ENCODE results near the gene BROX.
"Not testable (repeated sequence)": the region's sequence is repeated elsewhere in the genome, so short reads cannot be mapped to it uniquely, and the experiment has no call there.

Gene BROX

GRCh38 chr1:222749927-222750326, 37.6 kb downstream of the BROX start:
- Mint-ChIP-seq H3K27me3 (peaks cover 3% of the 10 kb centered on the region), H3K27ac (no peak overlapping the region), H3K36me3 (ENCODE audit: low read depth) (no peaks in the 10 kb centered on the region), H3K9me3 (no peaks in the 10 kb centered on the region), H3K4me3 (no peak overlapping the region), H3K4me1 (ENCODE audit: low read depth) (no peaks in the 10 kb centered on the region)
- DNase-seq, result no peak

GRCh38 chr1:222750651-222751050, 38.3 kb downstream of the BROX start:
- no peak overlapping the region for H3K4me3 Mint-ChIP-seq
- H3K9me3 Mint-ChIP-seq, result no peaks in the 10 kb centered on the region
- no peaks in the 10 kb centered on the region for H3K4me1 Mint-ChIP-seq (ENCODE audit: low read depth)
- DNase-seq, result no peak
- H3K27me3 Mint-ChIP-seq, result peaks cover 6% of the 10 kb centered on the region
- no peaks in the 10 kb centered on the region for H3K36me3 Mint-ChIP-seq (ENCODE audit: low read depth)
- H3K27ac Mint-ChIP-seq, result no peak overlapping the region

GRCh38 chr1:222751255-222751654, 38.9 kb downstream of the BROX start:
- Mint-ChIP-seq H3K27ac (no peak overlapping the region), H3K4me3 (no peak overlapping the region), H3K36me3 (ENCODE audit: low read depth) (no peaks in the 10 kb centered on the region), H3K4me1 (ENCODE audit: low read depth) (no peaks in the 10 kb centered on the region), H3K9me3 (no peaks in the 10 kb centered on the region), H3K27me3 (peaks cover 6% of the 10 kb centered on the region)
- no peak for DNase-seq

GRCh38 chr1:222754366-222755139, 42.2 kb downstream of the BROX start:
- Mint-ChIP-seq H3K36me3 (ENCODE audit: low read depth) (no peaks in the 10 kb centered on the region), H3K9me3 (no peaks in the 10 kb centered on the region), H3K4me1 (ENCODE audit: low read depth) (no peaks in the 10 kb centered on the region), H3K27me3 (peaks cover 12% of the 10 kb centered on the region), H3K4me3 (no peak overlapping the region), H3K27ac (no peak overlapping the region)
- no peak for DNase-seq

GRCh38 chr1:222757646-222758268, 45.4 kb downstream of the BROX start:
- Mint-ChIP-seq H3K36me3 (ENCODE audit: low read depth) (no peaks in the 10 kb centered on the region), H3K4me3 (no peak overlapping the region), H3K9me3 (no peaks in the 10 kb centered on the region), H3K27ac (no peak overlapping the region), H3K27me3 (peaks cover 23% of the 10 kb centered on the region), H3K4me1 (ENCODE audit: low read depth) (no peaks in the 10 kb centered on the region)
- DNase-seq, result no peak

GRCh38 chr1:222759451-222760035, 47.2 kb downstream of the BROX start:
- Mint-ChIP-seq H3K27me3 (peaks cover 28% of the 10 kb centered on the region), H3K27ac (no peak overlapping the region), H3K4me1 (ENCODE audit: low read depth) (no peaks in the 10 kb centered on the region), H3K9me3 (no peaks in the 10 kb centered on the region), H3K4me3 (no peak overlapping the region), H3K36me3 (ENCODE audit: low read depth) (no peaks in the 10 kb centered on the region)
- DNase-seq, result no peak

- peaks cover 29% of the 10 kb centered on the region for H3K27me3 Mint-ChIP-seq
- no peak overlapping the region for H3K27ac Mint-ChIP-seq
- no peak overlapping the region for H3K4me3 Mint-ChIP-seq
- no peaks in the 10 kb centered on the region for H3K4me1 Mint-ChIP-seq (ENCODE audit: low read depth)
- DNase-seq, result no peak
- H3K9me3 Mint-ChIP-seq, result no peaks in the 10 kb centered on the region
- H3K36me3 Mint-ChIP-seq (ENCODE audit: low read depth), result no peaks in the 10 kb centered on the region
Observed at GRCh38 chr1:222761083-222761482, 48.7 kb downstream of the BROX start.

GRCh38 chr1:222762178-222762577, 49.8 kb downstream of the BROX start:
- peaks cover 29% of the 10 kb centered on the region for H3K27me3 Mint-ChIP-seq
- not testable (repeated sequence) for DNase-seq; H3K27ac Mint-ChIP-seq; H3K9me3 Mint-ChIP-seq; H3K36me3 Mint-ChIP-seq (ENCODE audit: low read depth); H3K4me3 Mint-ChIP-seq; H3K4me1 Mint-ChIP-seq (ENCODE audit: low read depth)

GRCh38 chr1:222767152-222767571, 54.8 kb downstream of the BROX start:
- H3K36me3 Mint-ChIP-seq (ENCODE audit: low read depth), result peaks cover 4% of the 10 kb centered on the region
- H3K27ac Mint-ChIP-seq, result no peak overlapping the region
- peaks cover 1% of the 10 kb centered on the region for H3K4me1 Mint-ChIP-seq (ENCODE audit: low read depth)
- no peak for DNase-seq
- peaks cover 23% of the 10 kb centered on the region for H3K27me3 Mint-ChIP-seq
- no peak overlapping the region for H3K4me3 Mint-ChIP-seq
- H3K9me3 Mint-ChIP-seq, result peaks cover 18% of the 10 kb centered on the region

GRCh38 chr1:222768592-222768991, 56.2 kb downstream of the BROX start:
- H3K27me3 Mint-ChIP-seq, result peaks cover 21% of the 10 kb centered on the region
- no peak overlapping the region for H3K4me3 Mint-ChIP-seq
- H3K4me1 Mint-ChIP-seq (ENCODE audit: low read depth), result peaks cover 6% of the 10 kb centered on the region
- H3K9me3 Mint-ChIP-seq, result peaks cover 18% of the 10 kb centered on the region
- no peak for DNase-seq
- no peak overlapping the region for H3K27ac Mint-ChIP-seq
- peaks cover 4% of the 10 kb centered on the region for H3K36me3 Mint-ChIP-seq (ENCODE audit: low read depth)

- Mint-ChIP-seq H3K4me1 (ENCODE audit: low read depth) (peaks cover 6% of the 10 kb centered on the region), H3K27me3 (peaks cover 15% of the 10 kb centered on the region), H3K4me3 (no peak overlapping the region), H3K9me3 (peaks cover 18% of the 10 kb centered on the region), H3K36me3 (ENCODE audit: low read depth) (peaks cover 4% of the 10 kb centered on the region), H3K27ac (no peak overlapping the region)
- no peak for DNase-seq
Observed at GRCh38 chr1:222769181-222769580, 56.8 kb downstream of the BROX start.

- no peak for DNase-seq
- Mint-ChIP-seq H3K27me3 (peaks cover 13% of the 10 kb centered on the region), H3K27ac (no peak overlapping the region), H3K36me3 (ENCODE audit: low read depth) (peaks cover 4% of the 10 kb centered on the region), H3K4me1 (ENCODE audit: low read depth) (peaks cover 6% of the 10 kb centered on the region), H3K4me3 (no peak overlapping the region), H3K9me3 (peaks cover 18% of the 10 kb centered on the region)
Observed at GRCh38 chr1:222769971-222770620, 57.7 kb downstream of the BROX start.

- Mint-ChIP-seq H3K9me3 (peaks cover 16% of the 10 kb centered on the region), H3K4me1 (ENCODE audit: low read depth) (peaks cover 4% of the 10 kb centered on the region), H3K27ac (no peak overlapping the region), H3K4me3 (no peak overlapping the region), H3K27me3 (peaks cover 10% of the 10 kb centered on the region), H3K36me3 (ENCODE audit: low read depth) (peaks cover 4% of the 10 kb centered on the region)
- no peak for DNase-seq
Observed at GRCh38 chr1:222772996-222773379, 60.6 kb downstream of the BROX start.

GRCh38 chr1:222777463-222777862, 65.1 kb downstream of the BROX start:
- H3K27me3 Mint-ChIP-seq, result peaks cover 21% of the 10 kb centered on the region
- H3K4me3 Mint-ChIP-seq, result no peak overlapping the region
- DNase-seq, result no peak
- H3K27ac Mint-ChIP-seq, result no peak overlapping the region
- no peaks in the 10 kb centered on the region for H3K9me3 Mint-ChIP-seq
- peaks cover 4% of the 10 kb centered on the region for H3K4me1 Mint-ChIP-seq (ENCODE audit: low read depth)
- no peaks in the 10 kb centered on the region for H3K36me3 Mint-ChIP-seq (ENCODE audit: low read depth)

GRCh38 chr1:222777977-222778376, 65.6 kb downstream of the BROX start:
- Mint-ChIP-seq H3K4me3 (no peak overlapping the region), H3K4me1 (ENCODE audit: low read depth) (no peaks in the 10 kb centered on the region), H3K27me3 (peaks cover 21% of the 10 kb centered on the region), H3K9me3 (no peaks in the 10 kb centered on the region), H3K36me3 (ENCODE audit: low read depth) (no peaks in the 10 kb centered on the region), H3K27ac (no peak overlapping the region)
- no peak for DNase-seq

Measured in activated T-cell treated with anti-CD3 and anti-CD28 coated beads, Interleukin-2, amount 50 U/mL, for 24 hours (primary cell).